Vagina (tissue), 2 donors: ENCODE measurements around the gene ELANE.

Source experiments
- POLR2A ChIP-seq, 2 donors: fragments of 450-650 bp; IDR thresholded peaks; one replicate each; pipeline ENCODE4 v1.6.1; 2017; ENCODE audit warnings: antibody characterized with exemption in 2 of 2, mild to moderate bottlenecking in 2 of 2, moderate library complexity in 2 of 2
- TF ChIP-seq, protein P1 (sequence below), 3 experiments: fragments of 450-650 bp in 2 of 3; fragments of 200-600 bp in 1 of 3; sonication (generic) in 1 of 3; IDR thresholded peaks; one replicate each; pipeline ENCODE4 v1.5.1; 2017 to 2019; ENCODE audit warnings: antibody characterized with exemption in 3 of 3, mild to moderate bottlenecking in 2 of 3, moderate library complexity in 2 of 3

- TF ChIP-seq, protein P1, sequence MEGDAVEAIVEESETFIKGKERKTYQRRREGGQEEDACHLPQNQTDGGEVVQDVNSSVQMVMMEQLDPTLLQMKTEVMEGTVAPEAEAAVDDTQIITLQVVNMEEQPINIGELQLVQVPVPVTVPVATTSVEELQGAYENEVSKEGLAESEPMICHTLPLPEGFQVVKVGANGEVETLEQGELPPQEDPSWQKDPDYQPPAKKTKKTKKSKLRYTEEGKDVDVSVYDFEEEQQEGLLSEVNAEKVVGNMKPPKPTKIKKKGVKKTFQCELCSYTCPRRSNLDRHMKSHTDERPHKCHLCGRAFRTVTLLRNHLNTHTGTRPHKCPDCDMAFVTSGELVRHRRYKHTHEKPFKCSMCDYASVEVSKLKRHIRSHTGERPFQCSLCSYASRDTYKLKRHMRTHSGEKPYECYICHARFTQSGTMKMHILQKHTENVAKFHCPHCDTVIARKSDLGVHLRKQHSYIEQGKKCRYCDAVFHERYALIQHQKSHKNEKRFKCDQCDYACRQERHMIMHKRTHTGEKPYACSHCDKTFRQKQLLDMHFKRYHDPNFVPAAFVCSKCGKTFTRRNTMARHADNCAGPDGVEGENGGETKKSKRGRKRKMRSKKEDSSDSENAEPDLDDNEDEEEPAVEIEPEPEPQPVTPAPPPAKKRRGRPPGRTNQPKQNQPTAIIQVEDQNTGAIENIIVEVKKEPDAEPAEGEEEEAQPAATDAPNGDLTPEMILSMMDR (IDR thresholded peaks at IDR 0.05), result no peak
- TF ChIP-seq POLR2A (IDR thresholded peaks at IDR 0.05), result no peak
Observed at GRCh38 chr19:904545-904944, 52.4 kb downstream of the ELANE start.
